SJCRH30 (cell line): ENCODE data around the gene RFX8. TPM values are rescaled to one million over a fixed set of nuclear protein-coding genes. Genes with fewer than 3 reads are reported as not detected.
"Not testable (repeated sequence)": the region's sequence is repeated elsewhere in the genome, so short reads cannot be mapped to it uniquely, and the experiment has no call there.

ENCODE experiments used
- DNase-seq, 2 experiments: peaks; one replicate each; pipeline ENCODE4 v3.0.0-alpha.2; 2015 to 2020
- H3K27ac ChIP-seq: fragments of 250-450 bp; sonication (Bioruptor Pico); 2 replicates; pipeline ENCODE4 v1.5.1; 2020; ENCODE audit warnings: mild to moderate bottlenecking, moderate library complexity
- H3K27me3 ChIP-seq: fragments of 250-450 bp; sonication (Bioruptor Pico); 2 replicates; pipeline ENCODE4 v1.5.1; 2020; ENCODE audit warnings: mild to moderate bottlenecking, moderate library complexity
- H3K36me3 ChIP-seq: fragments of 250-450 bp; sonication (Bioruptor Pico); 2 replicates; pipeline ENCODE4 v1.5.1; 2020; ENCODE audit warnings: mild to moderate bottlenecking, moderate library complexity
- H3K4me1 ChIP-seq: fragments of 250-450 bp; sonication (Bioruptor Pico); 2 replicates; pipeline ENCODE4 v1.5.1; 2020; ENCODE audit warnings: mild to moderate bottlenecking, moderate library complexity
- H3K4me3 ChIP-seq: fragments of 250-450 bp; sonication (Bioruptor Pico); 2 replicates; pipeline ENCODE4 v1.5.1; 2020; ENCODE audit warnings: mild to moderate bottlenecking, moderate library complexity
- H3K9me3 ChIP-seq: fragments of 250-450 bp; sonication (Bioruptor Pico); replicated peaks from 2 replicates; pipeline ENCODE4 v1.5.1; 2020; ENCODE audit warnings: mild to moderate bottlenecking, moderate library complexity
- total RNA-seq: library from RNA; depleted of rRNA; stranded (reverse); fragments of >200 nt; shearing (Covaris generic); gene quantifications from 2 replicates; pipeline ENCODE4 v1.2.3, GENCODE V29; 2014

The RFX8 gene
- total RNA-seq, 1 experiment from 2014 or later = 0.06 TPM

- H3K27me3 ChIP-seq, H3K9me3 ChIP-seq, H3K27ac ChIP-seq: not testable (repeated sequence)
Measured at GRCh38 chr2:101504744-101505143, 29.8 kb upstream of the RFX8 start.

GRCh38 chr2:101502095-101502494 is 27.2 kb upstream of the RFX8 start:
- H3K4me1 ChIP-seq = peaks cover 32% of the 10 kb centered on the region
- H3K36me3 ChIP-seq = no peaks in the 10 kb centered on the region
- no peaks in the 10 kb centered on the region for H3K9me3 ChIP-seq
- no peaks in the 10 kb centered on the region for H3K27me3 ChIP-seq
- peak overlapping the region; percentile 98 for H3K27ac ChIP-seq
- peak in 1 of 2 experiments; percentile 37 for DNase-seq
- H3K4me3 ChIP-seq = no peak overlapping the region

More at GRCh38 chr2:101504744-101505143, 29.8 kb upstream of the RFX8 start:
- H3K4me1 ChIP-seq = peaks cover 22% of the 10 kb centered on the region
- H3K36me3 ChIP-seq, H3K4me3 ChIP-seq, DNase-seq: not testable (repeated sequence)

DNA sequence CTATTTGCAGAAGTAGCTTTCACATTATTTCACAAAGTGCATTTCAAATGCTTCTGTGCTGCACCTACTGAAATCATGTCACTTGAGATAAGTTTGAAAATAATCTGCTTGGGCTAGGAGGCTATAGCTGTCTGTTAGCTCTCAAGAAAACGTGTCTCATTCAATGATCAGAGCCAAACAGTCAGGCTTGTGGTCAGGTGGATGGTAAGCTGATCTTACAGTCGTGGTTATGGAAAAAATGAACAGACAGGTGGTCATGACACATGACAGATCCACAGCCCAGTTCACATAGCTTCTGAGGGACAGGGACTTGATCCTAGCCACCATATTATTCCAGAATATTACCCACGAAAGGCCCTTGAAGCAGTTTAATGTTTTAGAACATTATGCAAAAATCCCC is 26.5 kb upstream of the RFX8 start:
- Histone ChIP-seq H3K9me3 (no peaks in the 10 kb centered on the region), H3K4me1 (peaks cover 32% of the 10 kb centered on the region), H3K4me3 (no peak overlapping the region), H3K27ac (peak overlapping the region; percentile 98), H3K27me3 (no peaks in the 10 kb centered on the region), H3K36me3 (no peaks in the 10 kb centered on the region)
- DNase-seq = peak; percentile 85 to 96

DNA sequence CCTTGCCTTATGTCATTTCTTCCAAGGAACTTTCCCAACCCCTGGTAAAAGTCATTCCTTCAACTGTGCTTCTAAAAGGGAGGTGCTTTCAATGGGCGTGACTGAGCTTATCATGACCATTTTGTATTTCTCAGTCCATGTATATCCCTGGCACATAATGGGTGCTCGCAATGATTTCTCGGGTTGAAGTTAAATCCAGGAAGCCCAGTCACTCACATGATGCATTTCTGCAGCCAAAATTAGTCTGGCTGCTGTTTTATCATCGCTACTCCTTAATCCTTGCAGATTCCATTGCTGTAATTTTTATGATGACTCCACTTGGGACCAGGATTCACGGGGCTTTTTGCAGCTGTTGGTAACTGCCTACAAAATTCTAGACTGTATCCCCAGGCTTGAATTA is 25.9 kb upstream of the RFX8 start:
- peak; percentile 77 to 89 for DNase-seq
- no peak overlapping the region for H3K4me3 ChIP-seq

DNA sequence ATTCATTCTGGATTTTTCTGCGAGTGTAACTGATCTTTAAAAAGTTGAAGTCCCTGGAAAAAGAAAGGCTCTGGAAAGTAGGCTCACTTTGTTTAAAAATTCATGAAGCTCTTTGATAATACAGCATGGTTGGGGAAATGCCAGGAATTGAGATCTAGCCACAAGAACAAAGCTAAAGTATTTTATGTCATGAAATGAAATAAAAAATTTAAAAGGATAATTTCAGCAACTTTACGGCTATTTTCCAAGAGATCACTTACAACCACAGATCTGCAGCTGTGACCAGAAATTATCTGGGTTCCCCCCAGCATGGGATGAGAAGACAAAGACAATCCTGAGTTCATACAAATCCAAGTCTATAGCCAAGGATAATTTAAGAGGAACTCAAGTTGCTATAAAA is 25.3 kb upstream of the RFX8 start:
- peak; percentile 74 to 94 for DNase-seq
- Histone ChIP-seq H3K9me3 (no peaks in the 10 kb centered on the region), H3K4me1 (peaks cover 32% of the 10 kb centered on the region), H3K4me3 (no peak overlapping the region), H3K36me3 (no peaks in the 10 kb centered on the region), H3K27me3 (no peaks in the 10 kb centered on the region), H3K27ac (peak overlapping the region; percentile 98)

More for the DNA sequence above, 25.9 kb upstream of the RFX8 start:
- H3K36me3 ChIP-seq = no peaks in the 10 kb centered on the region
- H3K27me3 ChIP-seq = no peaks in the 10 kb centered on the region
- H3K27ac ChIP-seq = peak overlapping the region; percentile 98
- H3K4me1 ChIP-seq = peaks cover 32% of the 10 kb centered on the region
- H3K9me3 ChIP-seq = no peaks in the 10 kb centered on the region

GRCh38 chr2:101496279-101496678 is 21.4 kb upstream of the RFX8 start:
- H3K9me3 ChIP-seq = no peaks in the 10 kb centered on the region
- H3K27ac ChIP-seq = no peak overlapping the region
- no peaks in the 10 kb centered on the region for H3K27me3 ChIP-seq
- no peak for DNase-seq
- H3K4me1 ChIP-seq = peaks cover 23% of the 10 kb centered on the region
- no peak overlapping the region for H3K4me3 ChIP-seq
- H3K36me3 ChIP-seq = no peaks in the 10 kb centered on the region

DNA sequence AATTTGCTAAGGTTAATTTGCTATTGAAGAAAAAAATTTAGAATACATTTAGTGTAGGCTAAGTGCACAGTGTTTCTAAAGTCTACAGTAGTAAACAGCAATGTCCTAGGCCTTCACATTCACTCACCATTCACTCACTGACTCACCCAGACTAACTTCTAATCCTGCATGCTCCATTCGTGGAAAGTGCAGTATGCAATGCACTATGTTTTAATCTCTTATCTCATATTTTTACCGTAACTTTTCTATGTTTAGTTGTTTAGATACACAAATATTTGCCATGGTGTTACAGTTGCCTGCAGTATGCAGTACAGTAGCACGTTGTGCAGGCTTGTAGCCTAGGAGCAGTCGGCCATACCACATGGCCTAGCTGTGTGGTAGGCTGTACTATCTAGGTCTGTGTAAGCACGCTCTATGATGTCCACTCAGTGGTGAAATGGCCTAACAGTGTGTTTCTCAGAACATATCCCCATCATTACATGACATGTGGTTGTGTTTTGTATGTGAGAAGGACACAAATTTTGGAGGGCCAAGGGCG is 18.1 kb upstream of the RFX8 start:
- Histone ChIP-seq H3K4me3 (no peak overlapping the region), H3K9me3 (no peaks in the 10 kb centered on the region), H3K27ac (no peak overlapping the region), H3K27me3 (no peaks in the 10 kb centered on the region), H3K36me3 (no peaks in the 10 kb centered on the region), H3K4me1 (no peaks in the 10 kb centered on the region)
- DNase-seq = no peak

- Histone ChIP-seq H3K27ac (no peak overlapping the region), H3K27me3 (no peaks in the 10 kb centered on the region), H3K4me3 (no peak overlapping the region), H3K9me3 (no peaks in the 10 kb centered on the region), H3K36me3 (no peaks in the 10 kb centered on the region), H3K4me1 (no peaks in the 10 kb centered on the region)
- DNase-seq = no peak
Measured at GRCh38 chr2:101486994-101487393, 12.1 kb upstream of the RFX8 start.

DNA sequence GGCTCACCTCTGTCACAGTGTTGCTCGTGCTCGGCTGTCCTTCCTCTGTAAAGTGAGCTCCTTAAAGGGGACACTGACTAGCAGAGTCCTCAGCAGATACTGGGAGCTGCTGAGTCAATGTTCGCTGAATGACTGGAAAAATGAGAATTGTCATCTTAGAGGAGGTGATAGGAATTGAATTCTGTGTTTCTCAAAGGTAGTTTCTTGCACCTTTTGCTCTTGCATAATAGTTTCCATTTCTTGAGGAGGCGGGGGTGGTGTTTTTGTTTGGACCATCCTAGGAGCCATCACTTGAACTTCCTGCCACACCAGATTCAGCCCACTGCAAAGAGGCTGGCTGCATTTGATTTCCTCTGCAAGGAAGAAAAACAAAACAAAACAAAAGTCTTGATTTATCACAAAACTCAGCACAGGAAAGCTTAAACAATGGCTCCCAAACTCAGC is 11.4 kb upstream of the RFX8 start:
- no peaks in the 10 kb centered on the region for H3K4me1 ChIP-seq
- H3K27ac ChIP-seq = no peak overlapping the region
- H3K9me3 ChIP-seq = no peaks in the 10 kb centered on the region
- no peak for DNase-seq
- H3K4me3 ChIP-seq = no peak overlapping the region
- no peaks in the 10 kb centered on the region for H3K36me3 ChIP-seq
- no peaks in the 10 kb centered on the region for H3K27me3 ChIP-seq

DNA sequence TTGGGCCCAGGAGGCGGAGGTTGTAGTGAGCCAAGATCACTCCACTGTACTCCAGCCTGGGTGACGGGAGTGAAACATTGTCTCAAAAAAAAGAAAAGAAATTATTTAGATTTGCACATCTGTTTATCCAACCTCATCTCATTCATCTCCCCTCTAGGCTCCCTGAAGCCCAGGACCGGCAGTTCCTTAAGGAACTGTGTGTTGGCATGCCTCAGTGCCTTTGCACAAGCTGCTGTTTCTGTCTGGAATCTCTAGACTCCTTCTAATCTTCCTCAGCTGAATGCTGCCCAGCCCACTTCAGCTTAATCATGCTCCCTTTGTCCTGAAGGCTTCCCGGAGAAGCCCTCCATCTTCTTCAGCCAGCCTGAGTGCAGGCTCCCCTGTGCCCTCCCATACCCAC is 10.9 kb upstream of the RFX8 start:
- Histone ChIP-seq H3K4me1 (no peaks in the 10 kb centered on the region), H3K27me3 (no peaks in the 10 kb centered on the region), H3K4me3 (no peak overlapping the region), H3K27ac (no peak overlapping the region), H3K9me3 (no peaks in the 10 kb centered on the region), H3K36me3 (no peaks in the 10 kb centered on the region)
- DNase-seq = no peak

GRCh38 chr2:101480764-101481163 is 5.9 kb upstream of the RFX8 start:
- no peak for DNase-seq
- Histone ChIP-seq H3K27me3 (no peaks in the 10 kb centered on the region), H3K36me3 (no peaks in the 10 kb centered on the region), H3K27ac (no peak overlapping the region), H3K4me3 (no peak overlapping the region), H3K4me1 (peaks cover 24% of the 10 kb centered on the region), H3K9me3 (no peaks in the 10 kb centered on the region)

DNA sequence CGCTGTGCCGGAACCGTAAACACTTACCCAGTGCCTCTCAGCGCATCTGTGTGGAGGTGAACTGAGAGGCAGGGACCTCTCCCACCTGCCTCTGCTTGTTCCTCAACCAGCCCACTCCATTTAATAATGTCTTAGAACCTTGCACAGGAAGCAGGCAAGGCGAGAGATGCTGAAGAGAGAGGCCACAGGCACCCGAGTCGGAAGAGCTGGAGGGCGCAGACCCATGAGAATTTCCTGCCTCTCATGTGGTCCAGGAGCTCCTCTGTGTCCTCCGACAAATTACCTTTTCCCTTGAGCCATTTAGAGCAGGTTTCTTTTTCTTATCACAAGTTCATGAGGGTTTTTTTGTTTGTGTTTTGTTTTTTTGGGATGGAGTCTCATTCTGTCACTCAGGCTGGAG is 4.9 kb upstream of the RFX8 start:
- Histone ChIP-seq H3K9me3 (no peaks in the 10 kb centered on the region), H3K27me3 (no peaks in the 10 kb centered on the region), H3K4me1 (peaks cover 24% of the 10 kb centered on the region), H3K36me3 (no peaks in the 10 kb centered on the region), H3K27ac (peak overlapping the region; percentile 73), H3K4me3 (peak overlapping the region; percentile 45)
- peak; percentile 10 to 59 for DNase-seq

- peak overlapping the region; percentile 45 for H3K4me3 ChIP-seq
- peaks cover 24% of the 10 kb centered on the region for H3K4me1 ChIP-seq
- no peaks in the 10 kb centered on the region for H3K36me3 ChIP-seq
- peak overlapping the region; percentile 73 for H3K27ac ChIP-seq
- H3K9me3 ChIP-seq = no peaks in the 10 kb centered on the region
- peak; percentile 58 to 84 for DNase-seq
- H3K27me3 ChIP-seq = no peaks in the 10 kb centered on the region
Measured at GRCh38 chr2:101479328-101479727, 4.4 kb upstream of the RFX8 start.

GRCh38 chr2:101478181-101479001 is 3.5 kb upstream of the RFX8 start:
- no peaks in the 10 kb centered on the region for H3K27me3 ChIP-seq
- no peaks in the 10 kb centered on the region for H3K36me3 ChIP-seq
- peaks cover 24% of the 10 kb centered on the region for H3K4me1 ChIP-seq
- DNase-seq = peak in 1 of 2 experiments; percentile 30
- H3K4me3 ChIP-seq = no peak overlapping the region
- peak overlapping the region; percentile 73 for H3K27ac ChIP-seq
- no peaks in the 10 kb centered on the region for H3K9me3 ChIP-seq

DNA sequence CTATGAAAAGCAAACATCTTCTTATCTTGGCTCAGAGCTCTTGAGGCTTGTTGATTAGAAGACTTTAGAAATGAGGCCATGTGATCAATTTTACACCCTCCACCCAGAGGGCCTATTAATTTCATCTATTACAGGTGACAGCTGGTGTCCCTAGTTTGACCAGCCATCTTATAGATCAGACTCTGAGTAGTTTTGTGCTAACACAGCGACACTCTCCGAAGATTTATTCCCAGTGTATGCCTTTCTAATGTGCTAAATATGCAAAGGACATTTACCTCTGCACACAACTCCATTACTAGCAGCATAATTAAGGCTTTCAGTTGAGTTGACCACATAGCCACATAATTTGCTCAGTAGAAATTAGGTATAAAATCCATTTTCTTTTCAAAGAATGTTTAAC is 2.6 kb upstream of the RFX8 start:
- no peaks in the 10 kb centered on the region for H3K36me3 ChIP-seq
- no peak overlapping the region for H3K4me3 ChIP-seq
- no peak overlapping the region for H3K27ac ChIP-seq
- H3K9me3 ChIP-seq = no peaks in the 10 kb centered on the region
- H3K27me3 ChIP-seq = no peaks in the 10 kb centered on the region
- DNase-seq = no peak
- H3K4me1 ChIP-seq = peaks cover 24% of the 10 kb centered on the region
